Chondrocyte (in vitro differentiated cells): ENCODE data around the gene MYBPH. TPM values are rescaled to one million over a fixed set of nuclear protein-coding genes. Genes with fewer than 3 reads are reported as not detected.

ENCODE experiments used
- DNase-seq: peaks from one replicate; pipeline ENCODE4 v3.0.0; 2021; ENCODE audit warnings: mixed read lengths, low spot score
- H3K27ac Mint-ChIP-seq: one replicate; pipeline ENCODE4 v1.8.0; 2021; ENCODE audit warnings: mild to moderate bottlenecking, moderate library complexity, mixed read lengths; ENCODE audit not compliant: unreplicated experiment
- H3K27me3 Mint-ChIP-seq: 2 replicates; pipeline ENCODE4 v1.8.0; 2021; ENCODE audit warnings: low read depth, mixed read lengths
- H3K36me3 Mint-ChIP-seq: 2 replicates; pipeline ENCODE4 v1.8.0; 2021; ENCODE audit warnings: low read depth, mixed read lengths
- H3K4me1 Mint-ChIP-seq: 2 replicates; pipeline ENCODE4 v1.8.0; 2021; ENCODE audit warnings: low read depth, mild to moderate bottlenecking, mixed read lengths
- H3K4me3 Mint-ChIP-seq: one replicate; pipeline ENCODE4 v1.8.0; 2021; ENCODE audit warnings: mild to moderate bottlenecking, moderate library complexity, mixed read lengths; ENCODE audit not compliant: unreplicated experiment
- H3K9me3 Mint-ChIP-seq: 2 replicates; pipeline ENCODE4 v1.8.0; 2021; ENCODE audit warnings: low read depth, mixed read lengths
- CTCF ChIP-seq: fragments of 200-600 bp; sonication (generic); IDR thresholded peaks from 2 replicates; pipeline ENCODE4 v1.5.0; 2021; ENCODE audit warnings: antibody characterized with exemption, mild to moderate bottlenecking, moderate library complexity
- total RNA-seq: library from RNA; stranded (reverse); gene quantifications from 3 replicates; pipeline ENCODE4 v1.2.1, GENCODE V29; 2021

The MYBPH gene
- total RNA-seq, 1 donor from 2014 or later, result not detected

DNA sequence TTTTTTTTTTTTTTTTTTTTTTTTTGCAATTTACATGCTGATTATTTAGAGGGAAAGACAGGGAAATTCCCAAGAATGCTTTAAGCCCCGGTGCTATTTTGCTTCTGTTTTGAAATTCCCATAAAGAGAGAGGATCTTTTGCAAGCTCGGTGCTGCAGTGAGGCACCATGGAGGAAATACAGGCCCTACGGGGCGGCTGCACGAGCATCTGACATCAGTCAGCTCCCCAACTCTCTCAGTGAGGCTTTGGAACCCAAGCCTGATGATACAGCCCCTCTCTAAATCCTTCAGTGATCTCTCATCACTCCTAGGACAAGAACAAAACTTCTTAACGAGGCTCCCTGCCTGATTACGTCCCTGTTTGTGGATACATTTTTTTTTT, 11.7 kb upstream of the MYBPH start:
- H3K4me1 Mint-ChIP-seq, result no peaks in the 10 kb centered on the region
- H3K27ac Mint-ChIP-seq, result no peak overlapping the region
- no peak overlapping the region for H3K4me3 Mint-ChIP-seq
- no peak for DNase-seq
- no peaks in the 10 kb centered on the region for H3K36me3 Mint-ChIP-seq
- TF ChIP-seq CTCF, result no peak
- H3K9me3 Mint-ChIP-seq, result no peaks in the 10 kb centered on the region
- H3K27me3 Mint-ChIP-seq, result peaks cover 15% of the 10 kb centered on the region

GRCh38 chr1:203186446-203187303, 11.0 kb upstream of the MYBPH start, which contains the start of gene CHI3L1:
Gene CHI3L1, minus strand, starts transcription at chr1:203186704. Its CDS starts 81 bp downstream, at chr1:203186623.
- Mint-ChIP-seq H3K36me3 (no peaks in the 10 kb centered on the region), H3K4me3 (no peak within 1 kb of the TSS), H3K27ac (no peak within 1 kb of the TSS), H3K4me1 (no peaks in the 10 kb centered on the region), H3K27me3 (peaks cover 15% of the 10 kb centered on the region), H3K9me3 (no peaks in the 10 kb centered on the region)
- no peak for DNase-seq
- TF ChIP-seq CTCF, result no peak

DNA sequence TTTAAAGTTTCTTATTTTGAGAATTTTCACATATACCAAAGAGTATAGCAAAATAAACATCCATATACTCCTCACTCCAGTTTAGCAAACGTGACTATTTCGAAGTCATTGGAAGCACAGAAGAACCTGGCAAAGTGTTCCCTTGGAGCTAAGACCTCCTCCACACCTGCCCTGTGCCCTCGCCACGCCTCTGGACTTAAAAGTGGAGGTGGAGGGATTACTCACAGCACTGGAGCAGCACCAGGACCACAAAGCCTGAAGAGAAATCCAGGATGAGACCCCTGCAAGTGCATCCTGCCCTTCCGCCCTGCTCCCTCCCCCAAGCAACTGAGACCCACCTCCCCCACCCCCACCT, 10.4 kb upstream of the MYBPH start:
- Mint-ChIP-seq H3K27ac (no peak overlapping the region), H3K4me1 (no peaks in the 10 kb centered on the region), H3K9me3 (no peaks in the 10 kb centered on the region), H3K4me3 (no peak overlapping the region), H3K36me3 (no peaks in the 10 kb centered on the region), H3K27me3 (peaks cover 15% of the 10 kb centered on the region)
- TF ChIP-seq CTCF, result no peak
- no peak for DNase-seq

DNA sequence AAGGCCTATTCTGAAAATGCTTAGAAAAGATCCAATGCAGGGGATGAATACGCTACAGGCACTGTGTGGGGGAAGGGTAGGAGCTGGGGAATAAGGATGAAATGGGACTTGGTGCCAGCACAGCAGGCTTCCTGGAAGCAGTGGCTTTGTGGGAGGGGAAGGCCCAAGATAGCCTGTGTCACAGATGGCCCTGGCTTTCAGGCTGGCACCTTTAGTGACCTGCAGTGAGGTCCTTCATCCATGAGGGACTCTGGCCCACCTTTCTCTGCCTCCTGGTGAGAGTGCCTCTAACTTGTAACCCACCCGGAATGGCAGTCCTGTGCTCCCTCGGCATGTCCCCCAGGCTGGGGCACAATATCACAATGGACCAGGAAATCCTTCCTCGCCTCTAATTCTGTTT, 10.0 kb upstream of the MYBPH start:
- Mint-ChIP-seq H3K4me1 (no peaks in the 10 kb centered on the region), H3K9me3 (no peaks in the 10 kb centered on the region), H3K27ac (no peak overlapping the region), H3K4me3 (no peak overlapping the region), H3K27me3 (peaks cover 15% of the 10 kb centered on the region), H3K36me3 (no peaks in the 10 kb centered on the region)
- DNase-seq, result no peak
- TF ChIP-seq CTCF, result no peak

GRCh38 chr1:203185061-203185461, 9.4 kb upstream of the MYBPH start:
- DNase-seq, result no peak
- Mint-ChIP-seq H3K4me1 (no peaks in the 10 kb centered on the region), H3K4me3 (no peak overlapping the region), H3K27me3 (peaks cover 13% of the 10 kb centered on the region), H3K9me3 (no peaks in the 10 kb centered on the region), H3K27ac (no peak overlapping the region), H3K36me3 (no peaks in the 10 kb centered on the region)
- TF ChIP-seq CTCF, result no peak
